B cell (primary cell): ENCODE results near the gene RFX2.

Experiments used
- CTCF ChIP-seq: fragments of 200-600 bp; IDR thresholded peaks from one replicate; pipeline ENCODE4 v1.8.0; 2022; ENCODE audit warnings: antibody characterized with exemption, mild to moderate bottlenecking
- EZH2 ChIP-seq: IDR thresholded peaks from 2 replicates; pipeline ENCODE4 v1.6.1; 2012; ENCODE audit warnings: borderline replicate concordance, low read depth, mild to moderate bottlenecking, moderate library complexity, low read length; ENCODE audit not compliant: insufficient read depth, poor library complexity, severe bottlenecking

GRCh38 chr19:6156033-6156432 is 45.7 kb upstream of the RFX2 start:
- TF ChIP-seq CTCF (no peak), EZH2 (no peak)
